Stimulated activated CD4-positive, alpha-beta T cell treated with anti-CD3 and anti-CD28 coated beads, Interleukin-1b, Interleukin-23, amount 100 ng/mL, for 24 hours (primary cell): ENCODE measurements around the gene RAB19.
"Not testable (repeated sequence)": the region's sequence is repeated elsewhere in the genome, so short reads cannot be mapped to it uniquely, and the experiment has no call there.

Experiments
- DNase-seq, 4 experiments: peaks; one replicate each; pipeline ENCODE4 v3.0.0-alpha.2; 2020; ENCODE audit warnings: low read depth in 4 of 4, low spot score in 1 of 4

RAB19 gene

DNA sequence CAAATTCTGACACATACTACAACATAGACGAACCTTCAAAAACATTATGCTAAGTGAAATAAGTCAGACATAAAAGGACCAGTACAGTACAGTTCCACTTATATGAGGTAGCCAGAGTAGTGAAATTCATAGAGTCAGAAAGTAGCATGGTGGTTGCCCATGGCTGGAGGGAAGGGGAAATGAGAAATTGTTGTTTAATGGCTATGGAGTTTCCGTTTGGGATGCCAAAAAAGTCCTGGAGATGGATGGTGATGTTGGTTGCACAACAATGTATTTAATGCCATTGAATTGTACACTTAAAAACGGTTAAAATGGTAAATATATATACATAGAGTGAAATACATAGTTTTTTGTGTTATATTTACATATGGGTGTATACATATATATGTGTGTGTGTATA is 3.5 kb upstream of the RAB19 start:
- DNase-seq: no peak

DNA sequence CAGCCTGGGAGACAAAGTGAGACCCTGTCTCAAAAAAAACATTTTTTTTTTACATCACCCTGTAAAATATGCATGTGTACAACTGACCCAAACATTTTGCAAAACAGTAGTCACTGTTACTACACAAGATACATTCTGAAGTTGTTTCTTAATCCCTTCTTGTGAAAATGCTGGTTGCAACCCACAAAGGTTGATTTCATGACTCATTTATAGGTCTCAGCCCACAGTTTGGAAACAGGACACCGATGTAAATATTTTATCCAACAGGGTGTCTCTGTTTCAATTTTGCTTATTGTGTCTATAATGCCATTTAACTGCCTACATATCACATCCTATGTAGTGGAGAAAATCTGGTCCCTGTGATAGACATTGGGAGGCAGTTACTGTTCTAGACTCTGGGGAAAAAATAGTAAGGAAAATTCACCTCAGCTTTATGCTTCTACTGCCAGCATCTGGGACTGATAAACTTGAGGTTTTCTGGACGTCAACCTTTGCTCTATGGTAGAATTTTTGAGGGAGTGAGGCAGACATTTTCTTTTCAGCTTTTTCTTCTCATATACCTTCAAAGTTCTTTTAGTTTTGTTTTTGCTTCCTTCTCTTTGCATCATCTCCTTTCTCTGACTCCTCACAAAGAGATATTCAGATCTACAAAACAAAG is 1.6 kb upstream of the RAB19 start:
- DNase-seq: no peak

DNA sequence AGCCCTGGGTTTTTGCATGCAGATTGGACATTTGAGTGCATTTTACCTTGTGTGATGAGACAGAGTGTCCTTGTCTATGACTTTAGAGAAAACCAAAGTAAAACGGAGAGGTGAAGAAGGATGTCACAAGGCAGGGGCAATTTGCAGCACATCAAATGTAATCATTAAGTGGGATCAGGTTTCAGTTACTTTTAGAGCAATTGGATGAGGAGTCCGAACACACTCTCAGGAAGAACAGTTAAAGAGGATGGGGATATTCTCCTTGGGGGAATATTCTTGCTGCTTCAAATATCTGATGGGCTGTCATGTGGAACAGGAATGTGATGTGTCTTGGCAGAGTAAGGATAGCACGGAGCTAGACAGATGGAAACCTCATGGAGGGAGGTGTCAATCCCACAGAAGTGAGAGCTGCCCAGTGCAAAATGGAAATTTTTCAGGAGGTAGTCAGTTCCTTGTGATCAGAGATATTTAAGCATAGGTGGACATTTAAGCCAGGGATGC is 757 bp downstream of the RAB19 start:
- no peak for DNase-seq

DNA sequence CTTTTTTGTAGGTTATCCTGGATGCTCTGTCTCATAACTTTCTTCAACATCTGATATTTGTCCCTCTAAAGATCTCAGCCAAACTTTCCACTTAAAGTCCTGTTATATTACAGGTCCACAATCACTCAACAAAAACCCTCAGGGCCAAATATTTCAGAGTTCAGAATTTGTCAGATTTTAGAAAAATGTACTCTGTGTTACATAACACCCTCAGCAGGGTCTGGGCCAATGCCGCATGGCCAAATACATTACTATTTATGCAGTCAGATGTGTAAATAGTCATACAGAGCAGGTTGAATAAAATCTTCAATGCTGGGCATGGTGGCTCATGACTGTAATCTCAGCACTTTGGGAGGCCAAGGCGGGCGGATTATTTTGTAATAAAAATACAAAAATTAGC is 11.5 kb downstream of the RAB19 start:
- no peak for DNase-seq

DNA sequence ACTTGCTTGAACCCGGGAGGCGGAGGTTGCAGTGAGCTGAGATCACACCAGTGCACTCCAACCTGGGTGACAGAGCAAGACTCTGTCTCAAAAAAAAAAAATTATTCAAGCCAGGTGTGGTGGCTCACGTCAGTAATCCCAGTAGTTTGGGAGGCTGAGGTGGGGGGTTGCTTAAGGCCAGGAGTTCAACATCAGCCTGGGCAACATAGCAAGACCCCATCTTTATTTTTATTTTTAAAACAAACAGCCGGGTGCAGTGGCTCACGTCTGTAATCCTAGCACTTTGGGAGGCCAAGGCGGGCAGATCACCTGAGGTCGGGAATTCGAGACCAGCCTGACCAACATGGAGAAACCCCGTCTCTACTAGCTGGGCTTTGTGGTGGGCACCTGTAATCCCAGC is 12.0 kb downstream of the RAB19 start:
- DNase-seq: not testable (repeated sequence)

DNA sequence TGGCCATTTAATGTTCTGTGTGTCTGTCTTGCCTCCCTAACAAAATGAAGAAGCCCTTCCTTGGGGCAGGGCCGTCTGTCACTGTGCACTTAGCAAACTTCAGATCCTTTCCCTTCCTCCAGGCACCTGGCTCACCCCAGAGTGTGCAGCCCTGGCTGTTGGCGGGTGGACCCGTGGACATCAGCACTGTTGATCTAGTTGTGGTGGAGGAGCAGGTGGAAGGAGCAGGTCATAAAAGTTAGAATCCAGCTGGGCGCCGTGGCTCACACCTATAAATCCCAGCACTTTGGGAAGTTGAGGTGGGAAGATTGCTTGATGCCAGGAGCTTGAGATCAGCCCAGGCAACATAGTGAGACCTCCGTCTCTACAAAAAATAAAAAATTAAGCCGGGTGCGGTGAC is 12.7 kb downstream of the RAB19 start:
- no peak for DNase-seq

DNA sequence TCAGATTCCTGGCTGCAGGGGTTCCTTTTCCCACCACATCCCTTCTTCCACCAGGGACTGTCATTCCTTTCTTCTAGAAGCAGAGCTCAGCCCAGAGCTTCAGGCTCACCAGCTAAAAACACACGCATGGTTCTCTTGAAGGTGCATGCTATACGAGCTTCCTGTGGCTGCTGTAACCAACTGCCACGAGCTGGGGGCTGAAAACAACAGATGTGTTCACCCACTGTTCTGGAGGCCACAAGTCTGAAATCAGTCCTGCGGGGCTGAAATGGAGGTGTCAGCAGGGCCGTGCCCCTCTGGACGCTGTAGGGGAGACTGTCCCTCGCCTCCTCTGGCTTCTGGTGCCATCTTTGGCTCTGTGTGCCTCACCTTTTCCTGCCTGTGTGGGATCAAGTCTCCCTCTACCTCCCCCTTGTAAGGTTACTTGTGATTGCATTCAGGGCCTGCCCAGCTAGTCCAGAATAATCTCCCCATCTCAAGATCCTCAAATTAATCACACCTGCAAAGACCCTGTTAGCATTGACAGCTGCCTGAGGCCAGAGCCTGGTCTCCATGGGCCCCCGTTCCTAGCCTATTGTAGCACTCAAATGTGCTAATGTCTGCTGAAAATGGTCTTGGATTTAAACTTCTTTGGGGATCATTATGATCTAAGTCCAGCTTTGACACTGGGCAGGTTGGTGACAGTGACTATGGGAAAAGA is 13.7 kb downstream of the RAB19 start:
- no peak for DNase-seq

DNA sequence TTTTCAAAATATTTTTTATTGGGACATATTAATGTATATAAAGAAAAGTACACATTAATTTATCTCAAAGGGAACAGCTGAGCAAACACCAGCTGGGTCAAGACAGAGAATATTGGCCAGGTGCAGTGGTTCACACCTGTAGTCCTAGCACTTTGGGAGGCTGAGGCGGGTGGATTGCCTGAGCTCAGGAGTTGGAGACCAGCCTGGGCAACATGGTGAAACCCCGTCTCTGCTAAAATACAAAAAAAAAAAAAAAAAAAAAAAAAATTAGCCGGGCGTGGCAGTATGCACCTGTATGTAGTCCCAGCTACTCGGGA is 14.3 kb downstream of the RAB19 start:
- DNase-seq: not testable (repeated sequence)

DNA sequence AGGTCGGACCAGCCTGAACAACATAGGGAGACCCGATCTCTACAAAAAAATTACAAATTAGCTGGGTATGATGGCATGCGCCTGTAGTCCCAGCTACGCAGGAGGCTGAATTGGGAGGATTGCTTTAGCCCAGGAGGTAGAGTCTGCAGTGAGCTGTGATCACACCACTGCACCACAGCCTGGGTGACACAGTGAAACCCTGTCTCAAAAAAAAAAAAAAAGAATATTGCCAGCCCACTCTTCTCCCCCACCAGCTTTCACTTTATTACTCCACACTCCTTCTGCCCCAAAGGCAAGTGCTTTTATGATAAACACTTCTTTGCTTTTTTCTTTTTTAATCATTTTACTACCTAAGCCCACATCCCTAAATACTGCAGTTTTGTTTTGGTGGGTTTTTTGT is 14.8 kb downstream of the RAB19 start:
- DNase-seq: no peak

DNA sequence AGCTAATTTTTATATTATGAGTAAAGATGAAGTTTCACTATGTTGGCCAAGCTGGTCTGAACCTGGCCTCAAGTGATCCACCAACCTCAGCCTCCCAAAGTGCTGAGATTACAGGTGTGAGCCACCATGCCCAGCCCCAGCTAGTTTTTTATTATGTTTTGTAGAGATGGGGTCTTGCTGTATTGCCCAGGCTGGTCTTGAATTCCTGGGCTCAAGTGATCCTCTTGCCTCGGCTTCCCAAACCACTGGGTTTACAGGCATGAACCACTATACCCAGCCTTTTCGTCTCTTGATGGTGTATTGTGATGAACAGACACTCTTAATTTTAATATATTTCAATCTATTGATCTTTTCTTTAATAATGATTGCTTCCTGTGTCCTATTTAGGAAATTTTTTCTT is 17.7 kb downstream of the RAB19 start:
- no peak for DNase-seq

DNA sequence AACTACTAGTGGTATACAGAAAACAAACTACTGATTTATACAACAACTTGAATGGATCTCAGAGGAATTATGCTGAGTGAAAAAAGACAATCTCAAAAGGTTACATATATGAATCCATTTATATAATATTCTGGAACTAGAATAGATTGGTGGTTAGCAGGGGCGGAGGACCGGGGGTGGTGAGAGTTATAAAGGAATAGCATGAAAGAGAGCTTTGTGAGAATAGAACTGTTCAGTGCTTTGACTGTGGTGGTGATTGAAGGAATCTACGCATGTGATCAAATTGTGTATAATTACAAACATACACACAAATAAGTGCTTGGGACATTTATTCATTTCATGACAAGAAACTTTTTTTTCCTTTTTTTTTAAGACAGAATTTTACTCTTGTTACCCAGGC is 19.6 kb downstream of the RAB19 start:
- no peak for DNase-seq

DNA sequence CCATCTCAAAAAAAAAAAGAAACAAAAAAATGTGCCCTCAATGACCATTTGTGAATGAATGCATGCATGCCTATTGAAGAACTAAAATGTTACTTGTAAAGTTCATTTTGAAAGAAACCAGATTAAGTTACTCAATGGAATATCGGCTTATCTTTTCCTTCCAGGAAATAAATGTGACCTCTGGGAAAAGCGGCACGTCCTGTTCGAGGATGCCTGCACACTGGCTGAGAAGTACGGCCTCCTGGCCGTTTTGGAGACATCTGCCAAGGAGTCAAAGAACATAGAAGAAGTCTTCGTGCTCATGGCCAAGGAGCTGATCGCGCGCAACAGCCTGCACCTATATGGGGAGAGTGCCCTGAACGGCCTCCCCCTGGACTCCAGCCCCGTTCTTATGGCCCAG is 21.9 kb downstream of the RAB19 start:
- DNase-seq: no peak

DNA sequence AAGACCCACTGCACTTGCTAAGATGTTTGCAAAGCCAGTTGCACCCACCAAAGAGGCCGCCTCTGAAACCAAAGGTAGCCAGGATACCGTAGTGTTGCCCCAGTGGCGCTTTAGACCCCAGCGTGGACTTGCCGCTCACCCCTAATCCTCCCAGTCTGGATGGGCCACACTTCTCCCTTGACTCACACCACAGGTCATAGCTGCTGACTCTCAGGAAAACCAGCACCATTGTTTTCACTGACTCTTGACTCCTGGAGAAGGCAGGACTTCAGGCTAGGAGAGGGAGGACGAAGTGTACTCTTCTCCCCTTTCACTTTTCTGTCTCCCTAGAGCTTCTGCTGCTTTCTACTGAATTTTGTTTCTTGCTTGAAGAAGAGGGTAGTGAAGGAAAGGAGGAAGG is 22.3 kb downstream of the RAB19 start:
- no peak for DNase-seq

DNA sequence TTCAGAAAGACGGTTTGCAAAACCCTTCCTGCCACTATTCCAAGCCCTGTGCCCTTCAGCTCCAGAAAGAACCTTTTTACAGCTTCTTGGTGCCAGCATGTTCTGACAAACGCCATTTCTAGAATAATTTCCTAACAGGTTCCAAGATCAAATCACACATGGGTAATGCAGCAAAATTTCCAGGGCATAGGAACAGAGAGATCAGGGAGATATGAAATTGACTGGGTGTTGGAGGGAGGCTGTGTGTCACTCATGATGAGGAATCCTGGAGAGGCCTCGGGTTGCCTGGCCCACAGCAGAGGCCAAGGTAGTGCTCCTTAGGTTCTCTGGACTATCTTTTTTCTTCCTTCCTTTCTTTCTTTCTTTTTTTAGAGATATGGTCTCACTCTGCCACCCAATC is 29.5 kb downstream of the RAB19 start:
- no peak for DNase-seq

DNA sequence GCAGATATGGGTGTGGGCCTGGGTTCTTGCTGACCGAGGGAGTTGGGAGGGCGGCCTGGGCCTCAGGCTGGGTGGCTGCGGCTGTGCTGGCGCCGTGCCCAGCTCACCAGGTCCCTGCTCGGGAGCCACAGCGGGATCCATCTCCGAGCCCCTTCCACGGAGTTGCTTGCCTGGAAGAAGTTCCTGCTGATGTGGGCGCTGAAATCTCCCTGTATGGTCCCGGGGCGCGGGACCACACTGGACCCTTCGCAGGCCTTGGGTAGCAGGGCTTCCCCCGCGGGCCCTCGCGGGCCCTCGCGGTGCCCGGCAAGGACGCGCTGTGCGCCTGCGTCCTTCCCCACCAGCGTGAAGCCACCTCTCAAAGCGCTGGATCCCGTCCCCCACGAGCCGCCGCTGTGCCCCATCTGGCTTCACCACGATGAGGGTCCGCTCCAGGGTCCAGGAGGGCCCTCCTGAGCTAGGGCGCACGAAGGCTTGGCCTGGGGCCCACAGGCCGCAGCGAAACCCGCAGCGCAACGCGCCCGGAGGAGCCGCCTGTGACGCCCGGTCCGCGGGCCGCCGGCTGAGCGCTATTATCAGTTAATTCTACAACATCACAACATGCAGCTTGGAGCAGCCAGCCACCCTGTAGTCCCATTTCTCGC is 31.5 kb downstream of the RAB19 start:
- DNase-seq: no peak

DNA sequence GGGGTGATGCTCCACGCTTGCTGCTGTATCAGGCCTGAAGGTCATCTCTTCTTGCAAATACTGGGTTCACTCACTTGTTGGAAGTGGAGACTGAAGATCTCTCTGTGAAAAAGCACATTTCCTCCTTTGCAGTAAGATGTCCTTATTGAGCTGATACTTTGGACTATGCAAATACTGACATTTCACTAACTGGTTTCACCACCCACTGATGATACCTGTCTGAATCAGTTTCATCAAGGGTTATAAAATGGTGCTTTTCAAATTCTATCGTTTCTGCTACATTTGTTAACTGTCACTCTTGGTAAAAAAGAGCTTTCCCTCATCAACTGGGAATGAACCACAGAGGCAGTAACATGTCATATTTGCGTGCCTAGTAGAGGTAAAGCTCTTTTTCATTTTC is 35.5 kb downstream of the RAB19 start:
- DNase-seq: no peak

DNA sequence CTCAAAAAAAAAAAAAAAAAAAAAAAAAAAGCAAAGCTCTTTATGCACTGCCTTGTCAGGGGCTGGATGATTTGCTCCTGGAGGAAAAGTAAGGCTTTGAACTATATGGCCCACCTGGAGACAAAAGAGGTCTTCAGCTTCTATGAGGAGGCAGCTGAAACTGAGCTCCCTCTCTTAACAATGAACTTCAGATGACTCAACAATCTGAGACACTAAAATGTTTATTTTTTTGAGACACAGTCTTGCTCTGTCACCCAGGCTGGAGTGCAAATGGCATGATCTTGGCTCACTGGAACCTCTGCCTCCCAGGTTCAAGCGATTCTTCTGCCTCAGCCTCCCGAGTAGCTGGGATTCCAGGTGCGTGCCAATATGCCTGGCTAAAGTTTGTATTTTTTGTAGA is 36.7 kb downstream of the RAB19 start:
- no peak for DNase-seq

DNA sequence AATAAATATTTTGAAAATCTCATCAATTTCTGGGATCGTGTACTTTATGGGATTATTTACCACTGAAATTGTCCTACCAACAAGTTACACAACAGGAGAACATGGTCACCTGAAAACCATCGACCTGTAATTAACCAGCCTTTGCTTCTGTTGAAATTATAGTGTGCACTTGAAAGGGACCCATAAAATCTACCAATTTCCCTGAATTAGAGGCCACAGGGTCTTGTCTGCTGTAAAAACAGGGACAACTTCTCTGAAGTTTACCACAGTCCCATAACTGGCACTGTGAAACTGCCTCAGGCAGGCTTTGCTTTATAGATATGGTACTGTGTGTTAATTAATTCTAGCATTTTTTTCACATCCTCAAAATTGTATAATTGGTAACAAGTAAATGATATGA is 37.7 kb downstream of the RAB19 start:
- no peak for DNase-seq

DNA sequence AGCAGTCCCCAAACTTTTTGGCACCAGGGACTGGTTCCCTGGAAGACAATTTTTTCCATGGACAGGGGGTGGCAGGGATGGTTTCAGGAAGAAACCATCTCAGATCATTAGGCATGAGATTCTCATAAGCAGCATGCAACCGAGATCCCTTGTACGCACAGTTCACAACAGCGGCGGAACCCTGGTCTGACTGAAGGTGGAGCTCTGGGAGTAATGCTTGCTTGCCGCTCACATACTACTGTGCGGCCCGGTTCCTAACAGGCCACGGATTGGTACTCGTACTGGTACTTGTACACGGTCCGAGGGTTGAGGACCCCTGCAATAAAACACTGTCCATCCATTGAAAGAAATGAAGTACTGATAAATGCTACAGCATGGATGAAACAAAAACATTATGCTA is 42.6 kb downstream of the RAB19 start:
- DNase-seq: no peak

DNA sequence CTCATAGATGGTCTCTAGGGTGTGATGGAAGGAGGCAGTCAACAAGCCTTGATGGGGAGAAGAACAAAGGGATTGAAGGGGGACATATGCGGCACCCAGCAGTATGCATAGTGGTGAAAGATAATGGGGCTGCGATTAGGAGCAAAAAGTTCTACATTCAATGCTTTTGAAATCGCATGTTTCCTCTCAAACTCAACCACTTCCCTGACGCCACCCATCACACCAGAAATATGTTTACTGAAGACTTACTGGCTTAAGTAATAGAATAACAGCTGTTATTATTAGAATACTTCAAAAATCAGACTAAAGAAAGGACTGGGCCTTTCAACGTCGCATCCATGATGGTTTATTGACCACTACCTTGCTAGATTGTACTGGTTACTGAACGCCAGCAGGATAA is 44.0 kb downstream of the RAB19 start:
- DNase-seq: no peak

DNA sequence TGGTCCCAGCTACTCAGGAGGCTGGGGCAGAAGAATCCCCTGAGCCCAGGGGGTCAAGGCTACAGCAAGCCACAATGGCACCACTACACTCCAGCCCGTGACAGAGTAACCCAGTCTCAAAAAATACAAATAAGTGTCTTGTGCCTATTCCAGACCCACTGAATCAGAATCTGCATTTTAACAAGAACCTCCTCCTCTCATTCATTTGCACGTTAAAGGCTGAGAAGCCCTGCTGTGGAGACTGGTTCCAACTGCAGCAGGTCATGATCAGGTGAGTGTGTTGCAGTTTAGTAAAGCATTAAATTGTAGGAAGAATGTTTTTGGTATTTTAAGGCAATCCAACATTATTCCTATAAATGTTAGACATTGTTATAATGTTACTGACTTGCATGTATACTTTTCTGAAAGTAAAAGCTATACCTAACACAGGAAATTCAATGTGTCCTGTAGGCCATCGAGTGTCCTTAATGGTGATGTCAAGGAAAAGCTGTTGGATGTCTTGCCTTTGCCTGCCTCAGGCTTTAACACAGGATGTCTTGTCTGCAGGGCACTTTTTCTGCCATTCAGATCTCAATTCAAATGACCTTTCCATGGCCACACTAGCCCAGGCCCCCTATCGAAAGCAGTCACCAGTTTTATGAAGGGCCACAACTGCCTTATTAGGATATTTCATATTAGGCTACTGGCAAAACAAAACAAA is 45.1 kb downstream of the RAB19 start:
- DNase-seq: no peak

DNA sequence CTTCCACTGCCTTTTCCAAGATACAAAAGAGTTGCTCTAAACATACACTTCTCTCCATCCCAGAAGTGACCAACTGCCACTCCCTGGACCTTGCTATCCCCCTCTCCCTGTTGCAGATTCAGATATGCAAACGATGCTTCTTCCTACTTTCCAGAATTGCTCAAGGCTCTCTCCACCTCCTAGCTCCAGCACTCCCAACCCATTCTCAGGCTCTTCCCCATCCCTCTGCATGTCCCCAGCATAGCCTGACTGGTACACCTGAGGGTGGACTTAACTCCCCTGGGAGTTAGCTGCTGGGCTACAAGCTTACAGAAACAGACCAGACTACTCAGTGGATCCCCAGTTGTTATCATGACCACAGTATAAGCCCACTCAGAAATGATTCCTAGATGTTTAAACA is 47.9 kb downstream of the RAB19 start:
- DNase-seq: no peak
